Activated CD4-positive, alpha-beta memory T cell treated with anti-CD3 and anti-CD28 coated beads for 36 hours (primary cell): ENCODE data around the gene CLCN3. TPM values are rescaled to one million over a fixed set of nuclear protein-coding genes. Genes with fewer than 3 reads are reported as not detected.

Source experiments
- CTCF ChIA-PET: fragments of 350-600 bp; sonication (Branson Sonifier 250); formaldehyde crosslinking; loops from one replicate; lab custom pipeline; 2021; ENCODE audit warnings: antibody characterized with exemption, inconsistent platforms; lab: Charles Lee
- POLR2A ChIA-PET: fragments of 350-600 bp; sonication (Branson Sonifier 250); formaldehyde crosslinking; loops from one replicate; lab custom pipeline; 2021; ENCODE audit warnings: antibody characterized with exemption; lab: Charles Lee
- DNase-seq: peaks from one replicate; pipeline ENCODE4 v3.0.0-alpha.2; 2020
- H3K27ac Mint-ChIP-seq: one replicate; pipeline ENCODE4 v1.8.0; 2021; ENCODE audit warnings: mixed read lengths
- H3K27me3 Mint-ChIP-seq: one replicate; pipeline ENCODE4 v1.8.0; 2021; ENCODE audit warnings: mixed read lengths
- H3K36me3 Mint-ChIP-seq: one replicate; pipeline ENCODE4 v1.8.0; 2021; ENCODE audit warnings: mixed read lengths
- H3K4me1 Mint-ChIP-seq: one replicate; pipeline ENCODE4 v1.8.0; 2021; ENCODE audit warnings: low read depth, mixed read lengths
- H3K4me3 Mint-ChIP-seq: one replicate; pipeline ENCODE4 v1.8.0; 2021; ENCODE audit warnings: mild to moderate bottlenecking, mixed read lengths
- H3K9me3 Mint-ChIP-seq: one replicate; pipeline ENCODE4 v1.8.0; 2021; ENCODE audit warnings: mixed read lengths
- intact Hi-C: fragments of 100-400 bp; cut with micrococcal nuclease; formaldehyde crosslinking; loops from one replicate; pipeline ENCODE4 v1.15.1; 2023
- total RNA-seq, 2 experiments: library from RNA; stranded (reverse); gene quantifications; one replicate each; pipeline ENCODE4 v1.2.3, GENCODE V29; 2021

CLCN3 gene
- total RNA-seq, 2 experiments from 2014 or later: 17.3 to 18.6 TPM

DNA sequence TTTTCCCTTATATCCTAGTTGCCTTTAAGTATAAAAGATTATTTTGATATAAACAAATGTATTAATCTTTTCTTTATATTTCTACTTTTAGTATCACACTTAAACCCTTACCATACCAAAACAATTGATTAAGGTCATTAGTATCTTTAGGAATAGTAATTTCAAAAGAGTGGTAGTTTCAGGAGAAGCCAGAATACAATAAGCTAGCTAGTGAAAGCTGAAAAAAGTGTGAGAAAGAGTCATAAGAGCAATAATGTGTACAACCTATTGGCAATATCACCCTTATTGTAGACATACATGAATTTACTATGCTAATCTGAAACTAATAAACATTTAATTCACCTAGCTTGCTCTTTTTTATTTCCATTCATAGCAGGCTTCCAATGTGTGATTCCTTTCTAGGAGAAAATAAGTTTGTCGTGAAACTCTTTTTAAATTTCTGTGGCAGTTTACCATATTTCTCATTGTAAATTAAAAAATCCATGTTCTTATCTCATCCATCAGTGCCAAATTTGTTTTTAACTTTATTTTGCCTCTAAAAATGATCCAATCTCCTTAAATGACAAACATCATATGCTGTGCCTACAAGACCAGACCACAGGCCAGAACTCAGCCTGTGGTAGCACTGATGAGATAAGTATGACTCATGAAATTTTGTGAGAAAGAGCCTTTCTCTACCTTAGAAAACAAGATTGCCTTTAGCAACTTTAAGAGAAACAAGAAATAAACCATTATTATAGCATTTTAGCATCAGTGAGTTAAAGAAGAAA is 16.1 kb upstream of the CLCN3 start:
- Mint-ChIP-seq H3K4me1 (peaks cover 28% of the 10 kb centered on the region), H3K9me3 (no peaks in the 10 kb centered on the region), H3K27ac (peak overlapping the region; percentile 7), H3K4me3 (no peak overlapping the region), H3K36me3 (peaks cover 8% of the 10 kb centered on the region), H3K27me3 (no peaks in the 10 kb centered on the region)
- intact Hi-C loops: loop anchor here (1.0 kb wide), 1 partner anchor 8 kb away; the partner anchor contains the start of gene NEK1
- peak; percentile 48 for DNase-seq
- CTCF ChIA-PET: interaction anchor here (0.5 to 0.9 kb wide), 2 partner anchors 9 to 598 kb away, joined by 3 to 4 read pairs; no protein-coding TSS in a partner anchor
- POLR2A ChIA-PET: no interaction called here

DNA sequence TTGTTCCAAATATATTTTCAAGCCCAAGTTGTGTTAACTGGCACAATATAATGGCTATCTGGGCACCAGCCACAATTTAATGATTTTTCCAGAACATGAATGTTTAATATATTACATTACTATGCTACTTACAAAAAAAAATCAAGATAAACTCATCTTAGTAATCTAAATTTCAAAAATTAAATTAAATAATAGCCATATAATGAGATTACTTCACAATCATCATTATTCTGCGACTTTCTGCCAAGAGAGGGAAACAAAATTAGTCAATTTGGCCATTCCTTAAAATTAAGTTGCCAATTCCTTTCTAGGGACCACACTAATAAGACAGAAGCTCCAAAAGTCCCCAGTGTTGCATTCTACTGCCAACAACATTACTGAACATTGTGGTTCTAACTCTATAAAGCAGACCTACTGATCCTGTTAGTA is 15.5 kb upstream of the CLCN3 start:
- H3K36me3 Mint-ChIP-seq: peaks cover 8% of the 10 kb centered on the region
- peak overlapping the region; percentile 49 for H3K27ac Mint-ChIP-seq
- intact Hi-C loops: loop anchor here (1.0 kb wide), 1 partner anchor 7 kb away; the partner anchor contains the start of gene NEK1
- H3K4me3 Mint-ChIP-seq: no peak overlapping the region
- no peaks in the 10 kb centered on the region for H3K27me3 Mint-ChIP-seq
- ChIA-PET CTCF (interaction anchor here (0.7 kb wide), 1 partner anchor 722 kb away, joined by 3 read pairs; no protein-coding TSS in a partner anchor), POLR2A (no interaction called here)
- no peaks in the 10 kb centered on the region for H3K9me3 Mint-ChIP-seq
- DNase-seq: no peak
- peaks cover 28% of the 10 kb centered on the region for H3K4me1 Mint-ChIP-seq

DNA sequence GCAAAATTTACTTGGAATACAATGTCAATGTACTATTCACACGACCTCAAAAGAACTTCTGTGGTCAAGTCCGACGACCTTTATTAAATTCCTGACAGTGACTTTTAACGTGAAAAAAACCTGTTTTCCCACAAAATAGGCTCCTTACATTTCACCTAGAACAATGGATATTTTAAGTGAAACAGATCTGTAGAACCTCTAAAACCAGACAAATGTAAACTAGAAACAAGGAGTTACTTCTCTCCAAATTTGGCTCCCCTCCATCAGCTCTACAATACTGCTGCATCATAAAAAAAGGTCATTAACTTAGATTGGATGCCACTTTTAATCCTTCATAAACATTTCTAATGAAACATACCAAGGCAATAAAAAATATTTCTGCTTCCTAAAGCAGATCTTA is 9.2 kb upstream of the CLCN3 start:
- Mint-ChIP-seq H3K27ac (peak overlapping the region; percentile 23), H3K4me3 (peak overlapping the region; percentile 86), H3K27me3 (no peaks in the 10 kb centered on the region), H3K36me3 (no peaks in the 10 kb centered on the region), H3K9me3 (no peaks in the 10 kb centered on the region), H3K4me1 (peaks cover 44% of the 10 kb centered on the region)
- ChIA-PET POLR2A (interaction anchor here (2.0 kb wide), 1 partner anchor 9 kb away, joined by 8 read pairs; the partner anchor contains the start of gene CLCN3), CTCF (no interaction called here)
- intact Hi-C loops: loop anchor here (5.0 to 10.0 kb wide), 4 partner anchors 356 to 1294 kb away; partner anchors contain the start of genes DDX60 and DDX60L
- no peak for DNase-seq

DNA sequence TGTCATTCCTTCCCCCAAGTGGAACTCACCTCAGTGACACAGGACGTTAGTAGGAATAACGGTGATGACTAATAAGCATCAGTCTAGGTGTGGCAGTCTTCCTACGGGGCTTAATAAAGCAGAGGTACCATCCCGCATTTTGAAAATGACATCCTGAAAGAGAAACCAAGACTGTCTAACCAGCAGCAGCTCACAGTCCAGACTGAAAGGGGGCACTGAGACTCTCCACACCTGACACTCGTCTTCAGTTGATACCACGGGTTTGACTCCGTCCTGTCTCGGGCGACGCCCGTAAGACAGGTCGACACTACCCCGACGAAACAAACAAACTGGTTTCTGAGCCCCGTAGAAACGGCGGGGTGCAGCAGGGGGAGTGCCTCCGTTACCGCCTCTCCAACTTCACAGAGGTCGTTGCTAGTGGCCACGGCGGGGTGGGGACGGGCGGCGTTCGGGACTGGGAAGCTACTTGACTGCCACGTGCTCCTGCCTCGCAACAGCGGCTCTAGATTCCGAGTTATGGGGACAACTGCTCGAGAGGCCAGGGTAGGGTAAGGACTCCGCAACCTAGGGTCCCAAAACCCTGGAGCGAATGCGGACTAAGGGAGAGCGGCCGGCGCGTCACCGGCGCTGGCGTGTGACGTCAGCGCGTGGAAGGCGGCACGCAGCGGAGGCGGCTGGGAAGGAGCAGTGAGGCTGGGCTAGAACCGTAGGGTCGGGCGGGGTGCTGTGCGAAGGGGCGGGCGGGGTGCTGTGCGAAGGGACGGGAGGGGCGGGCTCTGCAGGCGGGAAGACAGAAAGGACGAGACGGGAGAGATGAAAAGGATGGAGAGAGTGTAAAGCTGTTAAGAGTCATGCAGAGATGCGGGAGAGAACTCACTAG is 8.1 kb upstream of the CLCN3 start, which contains the start of gene NEK1:
TSS of gene NEK1 (minus strand) at position 593 of the 880 bp plus-strand sequence. CDS start 9,953 bp downstream, outside the sequence.
- Mint-ChIP-seq H3K27me3 (no peaks in the 10 kb centered on the region), H3K4me1 (peaks cover 47% of the 10 kb centered on the region), H3K36me3 (no peaks in the 10 kb centered on the region), H3K9me3 (no peaks in the 10 kb centered on the region), H3K27ac (peak within 1 kb of the TSS; percentile 94), H3K4me3 (peak within 1 kb of the TSS; percentile 86)
- ChIA-PET POLR2A (interaction anchor here (0.5 to 2.3 kb wide), 7 partner anchors 8 to 413 kb away, joined by 3 to 14 read pairs (median 7); partner anchors contain the start of gene CLCN3), CTCF (interaction anchor here (0.6 to 2.7 kb wide), 17 partner anchors 8 to 417 kb away, joined by 3 to 21 read pairs (median 5); partner anchors contain the start of gene CLCN3)
- peak; percentile 91 for DNase-seq
- intact Hi-C loops: loop anchor here (1.0 to 10.0 kb wide), 13 partner anchors 8 to 1295 kb away; partner anchors contain the start of genes CBR4, DDX60, DDX60L and HPF1

DNA sequence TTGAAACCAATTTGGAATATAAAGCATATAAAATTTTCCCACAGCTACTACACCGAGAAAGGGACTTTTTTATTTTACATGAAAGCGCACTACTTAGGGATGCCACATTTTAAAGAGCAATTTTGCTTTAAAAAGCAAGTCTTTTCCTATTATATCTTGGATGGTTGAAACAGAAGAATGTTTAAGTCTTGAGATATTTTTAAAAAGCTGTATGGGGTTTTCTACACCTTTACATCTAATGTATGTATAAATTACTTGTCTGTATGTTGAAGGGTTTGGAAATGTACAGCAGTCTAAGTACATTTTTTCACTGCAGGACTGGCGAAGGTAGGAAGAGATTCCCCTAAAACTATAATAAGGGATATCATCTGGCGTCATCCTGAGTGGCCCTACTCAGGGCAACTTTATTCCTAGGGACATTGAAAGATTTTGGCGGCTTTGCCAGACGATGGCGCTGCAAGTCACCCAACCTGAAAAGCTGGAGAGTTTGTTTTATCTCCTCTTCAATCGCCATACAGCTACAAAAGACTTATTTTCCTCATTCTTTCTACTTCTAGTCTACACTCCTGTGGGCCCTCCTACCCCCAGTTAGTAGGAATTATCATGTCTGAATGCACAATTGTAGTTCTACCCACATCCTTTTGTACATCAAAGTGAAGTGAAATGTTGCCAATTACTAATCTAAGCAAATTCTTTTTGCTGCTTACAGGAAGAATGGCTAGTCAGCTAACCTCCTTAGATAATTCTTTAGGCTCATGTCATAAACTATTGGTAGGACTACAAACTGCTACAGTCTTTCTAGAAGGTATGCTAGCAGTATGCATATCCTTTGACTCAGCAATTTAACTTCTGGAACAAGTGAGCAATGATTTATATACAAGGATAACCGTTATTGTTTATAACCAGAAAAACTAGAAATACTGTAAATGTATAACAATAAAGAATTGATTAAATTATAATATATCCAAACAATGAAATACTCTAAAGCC is 7.2 kb upstream of the CLCN3 start:
- intact Hi-C loops: loop anchor here (1.0 to 10.0 kb wide), 15 partner anchors 9 to 1296 kb away; partner anchors contain the start of genes CBR4, DDX60, DDX60L and HPF1
- DNase-seq: peak; percentile 84
- Mint-ChIP-seq H3K27ac (peak overlapping the region; percentile 94), H3K27me3 (no peaks in the 10 kb centered on the region), H3K9me3 (no peaks in the 10 kb centered on the region), H3K36me3 (no peaks in the 10 kb centered on the region), H3K4me3 (peak overlapping the region; percentile 86), H3K4me1 (peaks cover 53% of the 10 kb centered on the region)
- ChIA-PET CTCF (interaction anchor here (0.6 to 2.7 kb wide), 29 partner anchors 9 to 439 kb away, joined by 3 to 21 read pairs (median 4); partner anchors contain the start of gene MFAP3L), POLR2A (interaction anchor here (0.5 to 2.3 kb wide), 6 partner anchors 9 to 412 kb away, joined by 3 to 14 read pairs (median 6); no protein-coding TSS in a partner anchor)

DNA sequence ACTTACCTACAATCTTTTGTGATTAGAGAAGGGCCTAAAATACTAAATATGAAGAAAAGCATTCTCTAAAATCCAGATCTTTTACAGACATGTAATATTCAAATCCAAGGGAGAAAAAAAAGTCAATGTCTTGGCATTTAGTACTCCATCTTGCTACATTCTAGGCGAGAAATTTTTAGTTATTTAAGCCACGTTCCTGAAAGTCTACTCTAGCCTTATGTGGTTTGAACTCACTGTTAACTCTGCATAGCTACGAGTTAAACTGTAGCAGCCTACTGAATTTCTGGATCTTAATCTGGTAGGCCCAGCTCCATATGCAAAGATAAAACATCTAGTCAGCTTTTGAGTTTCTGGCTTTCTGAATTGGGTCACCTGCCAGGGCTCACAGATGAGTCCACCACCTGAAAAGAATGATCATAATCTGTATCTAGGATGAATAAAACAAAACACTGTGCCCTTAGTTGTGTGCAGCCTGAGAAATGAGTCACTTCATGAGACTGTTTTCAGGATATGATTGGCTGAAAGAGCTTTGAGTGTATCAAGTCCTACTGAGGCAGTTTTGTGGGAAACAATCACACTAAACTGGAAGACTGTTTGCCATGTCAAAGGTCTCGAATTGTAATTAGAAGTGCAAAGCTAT is 4.8 kb upstream of the CLCN3 start:
- peaks cover 59% of the 10 kb centered on the region for H3K4me1 Mint-ChIP-seq
- peak overlapping the region; percentile 66 for H3K27ac Mint-ChIP-seq
- POLR2A ChIA-PET: interaction anchor here (1.0 to 1.2 kb wide), 2 partner anchors 44 to 142 kb away, joined by 3 to 4 read pairs; no protein-coding TSS in a partner anchor
- intact Hi-C loops: loop anchor here (10.0 kb wide), 1 partner anchor 1131 kb away; the partner anchor contains the start of gene DDX60L
- H3K9me3 Mint-ChIP-seq: no peaks in the 10 kb centered on the region
- no peak overlapping the region for H3K4me3 Mint-ChIP-seq
- H3K36me3 Mint-ChIP-seq: no peaks in the 10 kb centered on the region
- CTCF ChIA-PET: no interaction called here
- H3K27me3 Mint-ChIP-seq: no peaks in the 10 kb centered on the region
- peak; percentile 64 for DNase-seq

DNA sequence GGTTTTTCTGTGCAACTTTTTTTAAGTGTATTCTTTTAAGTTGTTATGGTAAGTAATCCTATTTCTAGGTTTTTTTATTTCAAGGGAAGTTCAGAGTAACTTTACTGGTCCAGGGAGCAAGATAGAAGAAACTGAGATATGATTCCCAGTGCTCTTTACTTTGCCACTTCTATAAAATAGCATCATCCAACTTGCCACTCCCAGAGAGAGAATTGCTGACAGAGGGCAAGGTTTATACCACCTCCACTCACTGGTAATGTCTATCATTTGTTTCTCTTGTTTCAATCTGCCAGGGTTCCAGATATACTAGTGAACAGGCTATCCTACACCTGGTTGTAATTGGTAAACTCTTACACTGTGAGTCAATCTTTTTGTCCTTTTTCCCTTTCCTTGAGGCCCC is 3.5 kb upstream of the CLCN3 start:
- Mint-ChIP-seq H3K36me3 (no peaks in the 10 kb centered on the region), H3K27me3 (no peaks in the 10 kb centered on the region), H3K4me1 (peaks cover 49% of the 10 kb centered on the region), H3K9me3 (no peaks in the 10 kb centered on the region), H3K27ac (peak overlapping the region; percentile 4), H3K4me3 (no peak overlapping the region)
- intact Hi-C loops: loop anchor here (10.0 kb wide), 1 partner anchor 1132 kb away; the partner anchor contains the start of gene DDX60L
- CTCF ChIA-PET: no interaction called here
- POLR2A ChIA-PET: no interaction called here
- DNase-seq: no peak

DNA sequence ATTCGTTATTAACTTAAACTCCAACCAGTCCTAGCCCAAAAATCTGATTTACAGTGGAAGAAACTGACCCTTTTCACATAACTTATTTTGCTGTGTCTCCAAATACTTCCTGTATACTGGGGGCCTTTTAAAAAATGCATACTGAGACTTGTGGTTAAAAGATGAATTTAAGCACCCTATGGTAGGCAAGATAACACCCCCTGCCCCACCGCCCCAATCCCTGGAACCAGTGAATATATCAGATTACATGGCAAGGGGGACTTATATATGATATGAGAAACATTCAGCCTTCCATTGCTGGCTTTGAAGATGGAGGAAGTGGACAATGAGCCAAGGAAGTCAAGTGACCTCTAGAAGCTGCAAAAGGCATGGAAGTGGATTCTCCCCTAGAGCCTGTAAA is 3.1 kb upstream of the CLCN3 start:
- ChIA-PET CTCF (no interaction called here), POLR2A (no interaction called here)
- no peaks in the 10 kb centered on the region for H3K36me3 Mint-ChIP-seq
- H3K9me3 Mint-ChIP-seq: no peaks in the 10 kb centered on the region
- no peaks in the 10 kb centered on the region for H3K27me3 Mint-ChIP-seq
- no peak for DNase-seq
- no peak overlapping the region for H3K4me3 Mint-ChIP-seq
- H3K4me1 Mint-ChIP-seq: peaks cover 53% of the 10 kb centered on the region
- intact Hi-C loops: loop anchor here (10.0 kb wide), 1 partner anchor 1133 kb away; the partner anchor contains the start of gene DDX60L
- H3K27ac Mint-ChIP-seq: peak overlapping the region; percentile 4

DNA sequence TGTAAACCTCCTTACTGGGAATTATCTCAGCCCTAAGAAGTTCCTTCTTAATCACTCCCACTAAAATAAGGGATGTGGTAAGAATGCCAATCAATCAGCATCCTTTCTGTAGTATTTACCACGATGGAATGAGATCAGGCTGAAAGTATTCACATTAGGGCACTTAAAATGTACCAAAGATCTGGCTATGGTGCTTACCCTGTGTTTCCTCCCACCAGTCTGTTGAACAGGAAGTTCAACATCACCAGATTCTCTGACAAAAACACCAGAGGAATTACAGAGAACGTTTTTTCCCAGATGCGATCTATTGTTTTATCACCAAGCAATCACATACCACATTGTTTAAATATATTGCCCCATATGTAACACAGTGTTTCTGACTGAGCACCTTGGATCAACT is 2.1 kb upstream of the CLCN3 start:
- intact Hi-C loops: loop anchor here (10.0 kb wide), 1 partner anchor 1133 kb away; the partner anchor contains the start of gene DDX60L
- H3K4me3 Mint-ChIP-seq: peak overlapping the region; percentile 96
- H3K27ac Mint-ChIP-seq: peak overlapping the region; percentile 98

DNA sequence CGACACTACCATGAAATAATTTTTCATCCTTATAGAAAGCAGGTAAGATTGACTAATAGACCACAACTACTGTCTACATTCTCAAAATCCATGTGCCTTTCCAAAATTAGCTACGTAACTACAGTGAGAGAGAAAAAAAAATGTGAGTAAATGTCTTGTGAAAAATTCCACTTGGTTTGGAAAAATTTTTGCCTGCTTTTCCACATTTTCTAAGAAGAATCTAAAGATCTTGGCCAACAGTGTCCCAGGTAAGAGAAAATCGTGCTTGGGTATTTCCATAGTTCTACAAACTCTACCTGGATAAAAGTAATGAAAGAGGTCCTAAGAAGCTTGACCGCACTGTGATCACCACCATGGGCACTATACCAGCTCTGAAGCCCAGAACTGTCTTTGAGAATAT is 1.4 kb upstream of the CLCN3 start:
- peaks cover 61% of the 10 kb centered on the region for H3K4me1 Mint-ChIP-seq
- H3K36me3 Mint-ChIP-seq: no peaks in the 10 kb centered on the region
- H3K4me3 Mint-ChIP-seq: peak overlapping the region; percentile 96
- ChIA-PET CTCF (interaction anchor here (0.9 to 2.4 kb wide), 4 partner anchors 9 to 43 kb away, joined by 3 to 18 read pairs (median 4); no protein-coding TSS in a partner anchor), POLR2A (interaction anchor here (1.5 kb wide), 1 partner anchor 8 kb away, joined by 8 read pairs; no protein-coding TSS in a partner anchor)
- H3K9me3 Mint-ChIP-seq: no peaks in the 10 kb centered on the region
- no peaks in the 10 kb centered on the region for H3K27me3 Mint-ChIP-seq
- DNase-seq: no peak
- intact Hi-C loops: loop anchor here (10.0 kb wide), 1 partner anchor 1134 kb away; the partner anchor contains the start of gene DDX60L
- H3K27ac Mint-ChIP-seq: peak overlapping the region; percentile 98

More for the DNA sequence above, 2.1 kb upstream of the CLCN3 start:
- CTCF ChIA-PET: interaction anchor here (2.4 kb wide), 1 partner anchor 42 kb away, joined by 18 read pairs; no protein-coding TSS in a partner anchor
- no peak for DNase-seq
- Mint-ChIP-seq H3K27me3 (no peaks in the 10 kb centered on the region), H3K9me3 (no peaks in the 10 kb centered on the region), H3K36me3 (no peaks in the 10 kb centered on the region), H3K4me1 (peaks cover 58% of the 10 kb centered on the region)
- POLR2A ChIA-PET: no interaction called here
